Smooth muscle cell (in vitro differentiated cells): Measurements from ENCODE around the gene KIF26A. TPM values are rescaled to one million over a fixed set of nuclear protein-coding genes. Genes with fewer than 3 reads are reported as not detected.

Source experiments
- DNase-seq: peaks from one replicate; lab custom pipeline; 2025; ENCODE audit not compliant: unreplicated experiment; lab: John Stamatoyannopoulos, UW
- H2AFZ ChIP-seq: fragments of 200-600 bp; sonication (generic); 2 replicates; pipeline ENCODE4 v1.6.0; 2016; ENCODE audit warnings: antibody characterized with exemption, low read depth, mild to moderate bottlenecking
- H3F3A ChIP-seq: fragments of 200-600 bp; sonication (generic); 2 replicates; pipeline ENCODE4 v1.6.0; 2017; ENCODE audit warnings: antibody characterized with exemption, low read depth
- H3K27ac ChIP-seq: fragments of 200-600 bp; sonication (generic); 2 replicates; pipeline ENCODE4 v1.5.1; 2016; ENCODE audit warnings: low read depth, mild to moderate bottlenecking
- H3K27me3 ChIP-seq: fragments of 200-600 bp; sonication (generic); 2 replicates; pipeline ENCODE4 v1.6.1; 2016; ENCODE audit warnings: low read depth, mild to moderate bottlenecking
- H3K36me3 ChIP-seq: fragments of 200-600 bp; sonication (generic); 2 replicates; pipeline ENCODE4 v1.5.1; 2016; ENCODE audit warnings: low read depth
- H3K4me1 ChIP-seq: fragments of 200-600 bp; sonication (generic); 2 replicates; pipeline ENCODE4 v1.5.1; 2016; ENCODE audit warnings: low read depth
- H3K4me2 ChIP-seq: fragments of 200-600 bp; sonication (generic); 2 replicates; pipeline ENCODE4 v1.6.0; 2016; ENCODE audit warnings: mild to moderate bottlenecking
- H3K4me3 ChIP-seq: fragments of 200-600 bp; sonication (generic); 2 replicates; pipeline ENCODE4 v1.5.1; 2016; ENCODE audit warnings: mild to moderate bottlenecking
- H3K79me2 ChIP-seq: fragments of 200-600 bp; sonication (generic); 2 replicates; pipeline ENCODE4 v1.6.0; 2016; ENCODE audit warnings: low read depth, mild to moderate bottlenecking
- H3K9ac ChIP-seq: fragments of 200-600 bp; sonication (generic); 2 replicates; pipeline ENCODE4 v1.6.0; 2016; ENCODE audit warnings: low read depth
- H3K9me3 ChIP-seq: fragments of 200-600 bp; sonication (generic); replicated peaks from 2 replicates; pipeline ENCODE4 v1.5.1; 2016; ENCODE audit warnings: low read depth
- H4K20me1 ChIP-seq: fragments of 200-600 bp; sonication (generic); 2 replicates; pipeline ENCODE4 v1.6.0; 2016; ENCODE audit warnings: low read depth
- WGBS: methylation state at CpG from one replicate; pipeline ENCODE4 v1.1.7; 2016; ENCODE audit warnings: low lambda C conversion rate; 5-methylcytosine and 5-hydroxymethylcytosine counted together
- polyA plus RNA-seq: library from polyadenylated mRNA; unstranded; fragments of >200 nt; fragmentation: Nextera tagmentation; extraction: Ambion mirVana; gene quantifications from 2 replicates; pipeline ENCODE4 v1.2.1, GENCODE V29; 2016
- total RNA-seq: library from RNA; depleted of rRNA; stranded (reverse); fragments of >200 nt; gene quantifications from 2 replicates; pipeline ENCODE4 v1.2.3, GENCODE V29; 2014
- TF ChIP-seq, protein P1 (sequence below): fragments of 200-600 bp; sonication (generic); IDR thresholded peaks from 2 replicates; pipeline ENCODE4 v1.5.1; 2017; ENCODE audit warnings: borderline replicate concordance, mild to moderate bottlenecking, antibody characterized with exemption; ENCODE audit not compliant: insufficient read depth, poor library complexity, severe bottlenecking

The KIF26A gene
- total and polyA plus RNA-seq, 2 experiments from 2014 or later, result 4.4 to 5.9 TPM

DNA sequence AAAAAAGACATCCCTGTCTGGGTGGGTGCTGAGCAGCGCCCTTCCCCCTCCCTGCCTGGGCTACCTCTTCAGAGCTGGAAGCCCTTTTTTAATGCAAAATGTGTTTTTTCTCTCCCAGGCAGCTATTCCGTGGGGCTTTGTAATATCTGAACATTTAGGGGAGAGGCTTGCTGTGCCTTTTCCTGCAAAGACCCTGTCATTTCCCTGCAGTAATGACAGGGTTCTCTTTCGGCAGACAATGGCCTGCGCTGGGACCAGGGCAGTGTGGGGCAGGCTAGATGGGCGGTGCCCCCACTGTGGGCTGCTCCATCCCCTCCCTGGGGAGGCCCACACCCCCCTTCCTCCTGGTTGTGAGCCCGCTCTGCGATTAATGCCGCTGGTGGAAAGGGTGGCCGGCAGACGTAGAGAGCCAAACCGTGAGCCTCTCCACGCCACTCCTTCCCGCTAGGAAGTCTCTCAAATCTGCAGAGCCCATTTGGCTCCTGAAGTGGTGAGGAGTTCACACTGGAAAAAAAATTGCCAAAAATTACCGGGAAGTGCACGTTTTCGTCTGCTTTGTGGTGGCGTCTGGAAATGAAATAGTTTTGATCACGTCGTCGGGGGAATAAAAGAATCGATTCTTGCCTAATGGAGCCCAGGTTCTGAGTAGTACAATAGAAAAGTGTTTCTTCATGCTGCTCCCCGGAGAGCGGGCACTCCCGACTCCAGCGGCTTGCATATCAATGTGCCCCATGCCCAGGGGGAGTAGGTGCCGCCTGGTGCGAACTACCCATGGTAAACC, 31.5 kb downstream of the KIF26A start:
- TF ChIP-seq, protein P1, sequence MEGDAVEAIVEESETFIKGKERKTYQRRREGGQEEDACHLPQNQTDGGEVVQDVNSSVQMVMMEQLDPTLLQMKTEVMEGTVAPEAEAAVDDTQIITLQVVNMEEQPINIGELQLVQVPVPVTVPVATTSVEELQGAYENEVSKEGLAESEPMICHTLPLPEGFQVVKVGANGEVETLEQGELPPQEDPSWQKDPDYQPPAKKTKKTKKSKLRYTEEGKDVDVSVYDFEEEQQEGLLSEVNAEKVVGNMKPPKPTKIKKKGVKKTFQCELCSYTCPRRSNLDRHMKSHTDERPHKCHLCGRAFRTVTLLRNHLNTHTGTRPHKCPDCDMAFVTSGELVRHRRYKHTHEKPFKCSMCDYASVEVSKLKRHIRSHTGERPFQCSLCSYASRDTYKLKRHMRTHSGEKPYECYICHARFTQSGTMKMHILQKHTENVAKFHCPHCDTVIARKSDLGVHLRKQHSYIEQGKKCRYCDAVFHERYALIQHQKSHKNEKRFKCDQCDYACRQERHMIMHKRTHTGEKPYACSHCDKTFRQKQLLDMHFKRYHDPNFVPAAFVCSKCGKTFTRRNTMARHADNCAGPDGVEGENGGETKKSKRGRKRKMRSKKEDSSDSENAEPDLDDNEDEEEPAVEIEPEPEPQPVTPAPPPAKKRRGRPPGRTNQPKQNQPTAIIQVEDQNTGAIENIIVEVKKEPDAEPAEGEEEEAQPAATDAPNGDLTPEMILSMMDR, result no peak
- Histone ChIP-seq H3K79me2 (no peaks in the 10 kb centered on the region), H3F3A (no peaks in the 10 kb centered on the region), H3K9me3 (no peaks in the 10 kb centered on the region), H3K4me2 (no peak overlapping the region), H3K27ac (no peak overlapping the region), H3K9ac (no peak overlapping the region), H3K4me3 (no peak overlapping the region), H3K36me3 (no peaks in the 10 kb centered on the region), H4K20me1 (no peaks in the 10 kb centered on the region), H3K27me3 (no peaks in the 10 kb centered on the region), H2AFZ (no peak overlapping the region), H3K4me1 (peaks cover 11% of the 10 kb centered on the region)
- WGBS, result 83% methylated on average over 27 of the region's 27 CpGs
- no peak for DNase-seq

DNA sequence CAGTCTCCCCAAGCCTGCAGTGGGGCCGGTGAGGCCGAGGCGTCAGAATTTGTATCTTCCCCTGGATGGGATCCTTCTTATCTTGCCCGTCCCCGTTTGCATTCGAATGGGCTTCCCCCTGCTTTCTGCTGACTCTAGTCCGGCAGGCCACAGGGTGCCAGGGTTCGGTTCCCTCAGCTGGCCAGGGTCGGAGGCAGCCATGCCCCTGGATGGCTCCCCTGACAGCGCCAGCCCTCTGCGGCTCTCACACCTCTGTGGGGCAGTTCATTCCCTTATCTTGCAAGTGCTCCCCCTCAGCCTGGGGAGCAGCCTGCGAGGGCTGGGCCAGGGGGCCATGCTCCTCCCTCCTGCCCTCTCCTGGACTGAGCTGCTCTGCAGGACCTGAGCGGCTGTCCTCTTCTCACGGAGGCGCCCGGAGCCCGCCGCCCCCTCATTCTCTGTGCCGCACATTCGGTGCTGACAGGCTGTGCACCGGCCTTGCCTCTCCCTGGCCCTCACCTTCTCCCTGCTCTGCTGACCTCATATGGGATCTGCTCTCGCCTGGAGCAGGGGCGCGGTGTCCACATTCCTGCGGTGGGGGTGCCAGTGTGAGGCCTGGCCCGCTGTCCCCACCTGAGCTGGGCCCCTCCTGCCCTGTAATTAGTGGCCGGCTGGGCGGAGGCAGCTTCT, 32.8 kb downstream of the KIF26A start:
- H3K27ac ChIP-seq, result no peak overlapping the region
- no peaks in the 10 kb centered on the region for H3F3A ChIP-seq
- H3K36me3 ChIP-seq, result no peaks in the 10 kb centered on the region
- DNase-seq, result no peak
- no peaks in the 10 kb centered on the region for H3K27me3 ChIP-seq
- H3K4me1 ChIP-seq, result peaks cover 11% of the 10 kb centered on the region
- no peaks in the 10 kb centered on the region for H4K20me1 ChIP-seq
- no peaks in the 10 kb centered on the region for H3K79me2 ChIP-seq
- no peak overlapping the region for H3K4me3 ChIP-seq
- WGBS, result 54% methylated on average over 24 of the region's 28 CpGs
- H3K4me2 ChIP-seq, result no peak overlapping the region
- TF ChIP-seq, protein P1, result no peak
- H3K9me3 ChIP-seq, result no peaks in the 10 kb centered on the region
- H2AFZ ChIP-seq, result no peak overlapping the region
- no peak overlapping the region for H3K9ac ChIP-seq

DNA sequence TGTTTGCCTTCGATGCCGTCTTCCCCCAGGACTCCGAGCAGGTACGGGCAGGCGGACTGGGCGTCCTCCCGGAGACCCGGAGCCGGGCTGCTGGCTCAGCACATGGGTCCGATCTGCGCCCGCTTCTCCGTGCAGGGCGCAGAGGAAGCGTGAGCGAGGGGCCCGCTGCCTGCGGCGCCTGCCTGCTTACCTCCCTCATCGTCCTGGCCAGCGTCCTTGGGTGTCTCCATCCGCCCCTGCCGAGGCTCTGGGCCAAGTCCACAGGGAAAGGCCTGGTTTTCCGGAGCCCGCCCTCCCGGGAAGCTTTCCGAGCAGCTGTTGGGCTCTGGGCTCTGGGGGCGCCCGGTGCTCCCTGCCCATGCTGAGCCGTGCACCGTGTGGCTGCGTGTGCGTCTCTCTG, 33.5 kb downstream of the KIF26A start:
- WGBS, result 93% methylated on average over 33 of the region's 33 CpGs
- no peak for DNase-seq
- no peak overlapping the region for H2AFZ ChIP-seq
- H3K9me3 ChIP-seq, result no peaks in the 10 kb centered on the region
- no peaks in the 10 kb centered on the region for H3K36me3 ChIP-seq
- H4K20me1 ChIP-seq, result no peaks in the 10 kb centered on the region
- no peak overlapping the region for H3K4me2 ChIP-seq
- no peaks in the 10 kb centered on the region for H3K79me2 ChIP-seq
- H3F3A ChIP-seq, result no peaks in the 10 kb centered on the region
- no peak overlapping the region for H3K27ac ChIP-seq
- no peak overlapping the region for H3K4me3 ChIP-seq
- H3K4me1 ChIP-seq, result peaks cover 11% of the 10 kb centered on the region
- H3K27me3 ChIP-seq, result no peaks in the 10 kb centered on the region
- H3K9ac ChIP-seq, result no peak overlapping the region
- TF ChIP-seq, protein P1, result no peak
